WI38 (cell line): Measurements from ENCODE around the gene CA5A.

Experiments
- H3K4me3 ChIP-seq: 2 replicates; pipeline ENCODE4 v1.5.1; 2011; ENCODE audit warnings: low read depth, mild to moderate bottlenecking, control low read depth, low read length
- CTCF ChIP-seq: IDR thresholded peaks from 2 replicates; pipeline ENCODE4 v1.5.1; 2012; ENCODE audit warnings: low read depth, mild to moderate bottlenecking, control low read depth, low read length

The CA5A gene

GRCh38 chr16:87960852-87961251 lies 24.5 kb upstream of the CA5A start:
- no peak overlapping the region for H3K4me3 ChIP-seq
- TF ChIP-seq CTCF = no peak

- H3K4me3 ChIP-seq = no peak overlapping the region
- no peak for TF ChIP-seq CTCF
These were observed 24.0 kb upstream of the CA5A start for GRCh38 chr16:87960296-87960695.

GRCh38 chr16:87959391-87959990 lies 23.2 kb upstream of the CA5A start:
- H3K4me3 ChIP-seq = no peak overlapping the region
- no peak for TF ChIP-seq CTCF

- no peak overlapping the region for H3K4me3 ChIP-seq
- TF ChIP-seq CTCF = no peak
These were observed 22.3 kb upstream of the CA5A start for GRCh38 chr16:87958632-87959031.

GRCh38 chr16:87957296-87958094 lies 21.2 kb upstream of the CA5A start:
- H3K4me3 ChIP-seq = no peak overlapping the region
- no peak for TF ChIP-seq CTCF

GRCh38 chr16:87956365-87957231 lies 20.3 kb upstream of the CA5A start:
- peak; percentile 42 for TF ChIP-seq CTCF
- no peak overlapping the region for H3K4me3 ChIP-seq

GRCh38 chr16:87956098-87956364 lies 19.7 kb upstream of the CA5A start:
- no peak for TF ChIP-seq CTCF
- H3K4me3 ChIP-seq = no peak overlapping the region
